Activated CD8-positive, alpha-beta memory T cell treated with anti-CD3 and anti-CD28 coated beads, Interleukin-2, amount 50 U/mL, for 24 hours (primary cell): Measurements from ENCODE around the gene MRPL41.
"Not testable (repeated sequence)": the region's sequence is repeated elsewhere in the genome, so short reads cannot be mapped to it uniquely, and the experiment has no call there.

Experiments used
- DNase-seq: peaks from one replicate; pipeline ENCODE4 v3.0.0-alpha.2; 2020; ENCODE audit errors: extremely low read depth

Gene MRPL41

DNA sequence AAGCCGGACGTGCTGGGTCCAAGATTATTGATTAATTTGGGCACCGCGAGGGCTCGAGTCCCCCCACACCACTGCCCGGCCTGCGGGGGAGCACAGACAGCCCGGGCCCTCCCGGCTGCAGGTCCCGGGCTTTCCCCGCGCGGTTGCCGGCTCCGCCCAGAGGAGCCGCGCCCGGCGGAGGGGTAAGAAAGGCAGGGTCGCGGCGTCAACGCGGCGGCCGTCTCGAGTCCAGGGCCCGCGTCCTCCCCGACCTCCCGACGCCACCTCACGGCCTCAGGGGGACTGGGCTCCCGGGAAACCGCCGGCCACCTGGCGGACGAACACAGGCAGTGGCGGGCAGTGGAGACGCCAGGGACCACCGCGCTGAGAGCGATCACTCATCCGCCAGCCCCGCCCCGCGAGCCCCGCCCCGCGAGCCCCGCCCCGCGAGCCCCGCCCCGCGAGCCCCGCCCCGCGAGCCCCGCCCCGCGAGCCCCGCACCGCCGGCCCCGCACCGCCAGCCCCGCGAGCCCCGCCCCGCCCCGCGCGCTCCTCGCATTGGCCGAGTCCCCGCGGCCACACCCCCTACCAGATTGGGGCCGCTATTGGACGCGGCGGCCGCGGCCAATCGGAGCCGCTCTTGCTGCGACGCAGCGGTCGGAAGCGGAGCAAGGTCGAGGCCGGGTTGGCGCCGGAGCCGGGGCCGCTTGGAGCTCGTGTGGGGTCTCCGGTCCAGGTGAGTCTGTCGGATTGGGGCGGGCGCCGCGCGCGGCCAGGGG, at the start of gene MRPL41:
Gene MRPL41 (plus strand): TSS at position 616 of the 758 bp plus-strand sequence. CDS start 203 bp downstream, outside the sequence.
- DNase-seq, result peak; percentile 63

DNA sequence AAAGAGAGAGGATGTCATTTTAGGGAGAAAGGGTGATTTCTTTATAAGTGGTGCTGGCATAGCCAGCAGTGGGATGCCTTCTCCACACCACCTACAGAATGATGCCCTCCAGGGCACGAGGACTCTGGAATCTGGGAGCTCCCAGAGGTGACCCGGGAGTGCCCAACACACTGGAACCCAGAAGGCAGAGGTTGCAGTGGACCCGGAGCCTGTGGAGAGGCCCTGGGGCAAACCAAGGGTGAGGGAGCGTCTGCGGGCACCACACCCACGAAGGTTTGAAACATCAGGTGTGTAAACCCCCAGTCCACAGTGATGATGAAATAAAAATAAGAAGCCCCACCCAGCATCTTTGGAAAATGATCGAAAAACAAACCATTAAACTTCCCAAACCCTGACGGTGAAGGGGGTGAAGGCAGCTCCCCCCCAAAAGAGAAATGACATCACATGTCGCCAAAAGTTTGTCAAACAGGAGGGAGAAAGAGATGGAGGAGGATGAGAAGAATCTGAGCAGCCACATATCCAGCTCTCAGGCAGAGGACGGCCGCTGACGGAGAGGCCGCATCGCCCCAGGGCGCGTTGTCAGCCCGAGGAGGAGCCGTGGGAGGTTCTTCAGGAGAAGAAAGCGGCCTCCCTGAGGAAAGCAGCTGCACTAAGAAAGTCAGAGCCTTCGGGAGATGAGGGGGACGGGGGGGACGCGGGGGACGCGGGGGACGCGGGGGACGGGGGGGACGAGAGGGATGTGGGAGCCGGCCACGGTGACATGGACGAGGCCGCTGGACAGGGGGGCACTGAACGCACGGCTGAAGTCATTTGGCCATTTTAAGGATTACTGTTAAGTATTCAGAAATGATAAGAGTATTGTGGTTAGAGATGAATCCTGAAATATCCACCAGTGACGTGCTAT, 49.4 kb upstream of the MRPL41 start:
- no peak for DNase-seq

DNA sequence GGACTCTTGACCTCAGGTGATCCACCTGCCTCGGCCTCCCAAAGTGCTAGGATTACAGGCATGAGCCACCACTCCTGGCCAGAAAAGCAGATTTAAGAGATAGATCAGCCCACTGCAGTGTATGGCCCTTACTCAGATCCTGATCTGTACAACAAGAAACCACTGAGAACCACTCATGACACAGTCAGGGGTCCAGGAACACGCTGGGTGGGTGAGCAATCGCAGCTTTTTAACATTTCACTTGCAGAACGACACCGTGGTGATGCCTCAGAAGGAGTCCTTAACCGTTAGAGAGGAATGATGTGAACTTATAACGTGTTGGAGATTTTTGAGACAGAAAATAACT, 47.3 kb upstream of the MRPL41 start:
- DNase-seq, result no peak

DNA sequence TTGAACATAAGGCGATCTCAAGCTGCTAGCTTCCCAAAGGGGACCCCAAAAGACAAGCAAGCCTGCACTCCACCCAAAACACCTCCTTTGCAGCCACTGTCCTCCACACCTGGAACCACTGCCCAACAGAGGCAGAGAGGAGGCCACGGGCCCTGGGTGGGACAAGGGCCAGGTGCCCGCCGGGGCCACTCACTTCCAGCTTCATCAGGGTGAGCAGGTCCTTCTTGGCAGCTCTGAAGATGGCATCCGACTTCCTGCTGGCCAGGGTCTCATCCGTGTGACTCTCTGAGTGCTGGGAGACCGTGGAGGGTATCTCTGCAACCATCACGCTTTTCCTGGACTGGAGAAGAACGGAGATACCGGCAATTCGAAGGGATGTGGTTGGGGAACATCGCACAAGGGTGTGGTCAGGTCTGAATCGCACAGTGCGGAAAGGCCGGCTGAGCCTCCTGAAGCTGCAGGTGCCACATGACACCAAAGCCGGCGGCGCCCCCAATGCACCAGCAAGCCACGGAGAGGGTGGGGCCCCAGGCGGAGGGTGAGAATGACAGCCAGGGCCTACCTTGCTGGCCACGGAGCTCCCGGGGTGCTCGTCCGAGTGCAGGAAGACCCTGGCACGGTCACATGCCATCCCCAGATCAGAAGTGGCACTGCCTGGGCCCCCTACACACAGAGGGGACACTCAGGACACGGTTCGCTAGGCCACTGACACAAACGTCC, 46.1 kb upstream of the MRPL41 start:
- no peak for DNase-seq

DNA sequence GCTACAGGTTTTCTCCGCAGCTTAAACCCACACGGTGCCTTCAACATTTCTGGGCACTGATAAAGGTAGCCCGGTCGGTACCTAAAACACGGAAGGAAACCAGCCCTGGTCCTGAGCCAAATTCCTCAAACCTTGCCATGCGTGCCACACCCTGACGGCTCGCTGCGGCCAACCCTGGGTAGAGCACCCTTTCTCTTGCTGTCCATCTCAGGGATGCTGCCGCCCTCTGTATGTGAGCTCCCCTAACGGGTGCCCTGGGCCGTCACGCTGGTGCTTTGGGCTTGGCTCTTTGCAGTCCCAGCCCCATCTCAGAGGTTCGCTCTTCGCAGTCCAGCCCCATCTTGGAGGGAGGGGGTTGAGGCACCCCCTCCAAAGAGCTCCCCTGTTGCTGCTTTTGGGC, 45.4 kb upstream of the MRPL41 start:
- no peak for DNase-seq

DNA sequence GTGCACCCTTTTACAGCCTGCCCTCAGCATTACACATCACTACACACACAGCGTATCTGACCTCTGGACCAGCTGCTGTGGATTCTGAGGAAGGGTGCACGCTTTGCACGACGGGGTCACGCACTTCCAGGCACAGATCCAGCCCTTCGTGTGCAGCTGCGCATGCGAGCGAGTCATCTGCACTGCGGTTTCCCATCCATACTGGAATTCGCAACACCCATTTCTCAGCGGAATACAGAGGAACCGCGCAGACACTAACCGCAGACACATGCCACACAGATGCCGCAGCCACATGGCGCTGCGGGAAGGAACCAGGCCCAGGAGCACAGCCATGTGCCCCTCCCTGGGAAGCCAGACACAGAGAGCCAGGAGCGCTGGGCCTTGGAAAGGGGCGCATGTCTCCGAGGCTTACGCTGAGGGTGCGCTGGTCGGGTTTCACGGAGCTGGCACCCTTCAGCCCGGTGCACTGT, 44.9 kb upstream of the MRPL41 start:
- no peak for DNase-seq

DNA sequence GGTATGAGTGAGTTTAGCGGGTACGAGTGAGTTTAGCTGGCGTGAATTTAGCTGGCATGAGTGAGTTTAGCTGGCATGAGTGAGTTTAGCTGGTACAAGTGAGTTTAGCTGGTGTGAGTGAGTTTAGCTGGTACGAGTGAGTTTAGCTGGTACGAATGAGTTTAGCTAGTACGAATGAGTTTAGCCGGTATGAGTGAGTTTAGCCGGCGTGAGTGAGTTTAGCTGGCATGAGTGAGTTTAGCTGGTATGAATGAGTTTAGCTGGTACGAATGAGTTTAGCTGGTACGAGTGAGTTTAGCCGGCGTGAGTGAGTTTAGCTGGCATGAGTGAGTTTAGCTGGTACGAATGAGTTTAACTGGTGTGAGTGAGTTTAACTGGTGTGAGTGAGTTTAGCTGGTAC, 42.5 kb upstream of the MRPL41 start:
- no peak for DNase-seq

DNA sequence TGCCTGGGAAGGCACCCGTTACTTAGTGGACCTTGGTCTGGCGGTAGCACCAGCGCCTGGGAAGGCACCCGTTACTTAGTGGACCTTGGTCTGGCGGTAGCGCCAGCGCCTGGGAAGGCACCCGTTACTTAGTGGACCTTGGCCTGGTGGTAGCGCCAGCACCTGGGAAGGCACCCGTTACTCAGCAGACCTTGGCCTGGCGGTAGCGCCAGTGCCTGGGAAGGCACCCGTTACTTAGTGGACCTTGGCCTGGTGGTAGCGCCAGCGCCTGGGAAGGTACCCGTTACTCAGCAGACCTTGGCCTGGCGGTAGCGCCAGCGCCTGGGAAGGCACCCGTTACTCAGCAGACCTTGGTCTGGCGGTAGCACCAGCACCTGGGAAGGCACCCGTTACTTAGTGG, 40.6 kb upstream of the MRPL41 start:
- not testable (repeated sequence) for DNase-seq

DNA sequence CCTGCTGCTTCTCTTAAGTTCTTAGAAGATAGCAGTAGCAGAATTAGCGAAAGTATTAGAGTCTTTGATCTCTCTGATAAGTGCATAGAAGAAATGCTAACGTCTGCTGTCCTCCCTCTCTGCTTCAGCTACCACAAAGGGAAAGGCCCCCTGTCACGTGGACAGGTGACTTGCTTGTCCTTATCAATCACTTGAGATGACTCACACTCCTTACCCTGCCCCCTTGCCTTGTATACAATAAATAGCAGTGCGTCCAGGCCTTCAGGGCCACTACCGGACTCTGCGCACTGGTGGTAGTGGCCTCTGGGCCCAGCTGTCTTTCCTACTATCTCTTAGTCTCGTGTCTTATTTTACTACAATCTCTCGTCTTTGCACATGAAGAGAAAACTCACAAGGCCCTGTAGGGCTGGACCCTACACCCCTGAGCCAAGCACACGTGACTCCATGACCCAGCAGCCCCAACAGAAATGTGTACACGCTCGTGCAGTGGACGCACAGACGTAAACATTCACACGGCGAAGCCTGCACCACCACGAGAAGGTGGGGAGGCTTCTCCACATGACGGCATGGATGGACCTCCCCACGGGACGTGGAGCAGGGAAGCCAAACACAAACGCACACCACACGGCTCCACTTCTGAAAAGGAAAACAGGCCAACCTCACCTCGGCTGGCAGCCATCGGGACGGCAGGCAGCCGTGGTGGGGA, 39.8 kb upstream of the MRPL41 start:
- DNase-seq, result no peak

DNA sequence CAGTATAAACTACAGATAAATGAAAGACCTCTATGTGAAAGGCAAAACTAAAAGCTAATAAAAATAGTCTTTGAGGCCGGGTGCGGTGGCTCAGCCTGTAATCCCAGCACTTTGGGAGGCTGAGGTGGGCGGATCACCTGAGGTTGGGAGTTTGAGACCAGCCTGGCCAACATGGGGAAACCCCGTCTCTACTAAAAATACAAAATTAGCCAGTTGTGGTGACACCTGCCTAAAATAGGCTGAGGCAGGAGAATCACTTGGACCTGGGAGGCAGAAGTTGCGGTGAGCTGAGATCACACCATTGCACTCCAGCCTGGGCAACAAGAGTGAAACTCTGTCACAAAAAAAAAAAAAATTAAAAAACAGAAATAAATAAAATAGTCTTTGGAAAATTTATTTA, 38.5 kb upstream of the MRPL41 start:
- DNase-seq, result not testable (repeated sequence)

DNA sequence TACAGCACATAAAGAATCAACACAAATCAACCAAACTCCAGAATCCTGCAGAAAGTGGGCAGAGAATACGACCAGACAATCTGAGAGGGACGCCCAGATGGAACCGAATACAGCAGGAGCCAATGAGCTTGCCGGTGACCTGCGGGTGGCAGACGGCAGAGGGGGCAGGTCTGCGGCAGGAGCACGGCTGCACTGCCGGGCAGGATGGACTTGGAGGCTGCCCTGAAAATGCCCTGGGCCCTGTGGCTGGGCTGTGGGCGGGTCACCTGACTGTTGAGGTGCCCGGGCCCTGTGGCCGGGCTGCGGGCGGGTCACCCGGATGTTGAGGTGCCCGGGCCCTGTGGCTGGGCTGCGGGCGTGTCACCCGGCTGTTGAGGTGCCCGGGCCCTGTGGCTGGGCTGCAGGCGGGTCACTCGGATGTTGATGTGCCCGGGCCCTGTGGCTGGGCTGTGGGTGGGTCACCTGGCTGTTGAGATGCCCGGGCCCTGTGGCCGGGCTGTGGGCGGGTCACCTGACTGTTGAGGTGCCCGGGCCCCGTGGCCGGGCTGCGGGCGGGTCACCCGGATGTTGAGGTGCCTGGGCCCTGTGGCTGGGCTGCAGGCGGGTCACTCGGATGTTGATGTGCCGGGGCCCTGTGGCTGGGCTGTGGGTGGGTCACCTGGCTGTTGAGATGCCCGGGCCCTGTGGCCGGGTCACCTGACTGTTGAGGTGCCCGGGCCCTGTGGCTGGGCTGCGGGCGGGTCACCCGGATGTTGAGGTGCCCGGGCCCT, 37.7 kb upstream of the MRPL41 start:
- DNase-seq, result not testable (repeated sequence)

DNA sequence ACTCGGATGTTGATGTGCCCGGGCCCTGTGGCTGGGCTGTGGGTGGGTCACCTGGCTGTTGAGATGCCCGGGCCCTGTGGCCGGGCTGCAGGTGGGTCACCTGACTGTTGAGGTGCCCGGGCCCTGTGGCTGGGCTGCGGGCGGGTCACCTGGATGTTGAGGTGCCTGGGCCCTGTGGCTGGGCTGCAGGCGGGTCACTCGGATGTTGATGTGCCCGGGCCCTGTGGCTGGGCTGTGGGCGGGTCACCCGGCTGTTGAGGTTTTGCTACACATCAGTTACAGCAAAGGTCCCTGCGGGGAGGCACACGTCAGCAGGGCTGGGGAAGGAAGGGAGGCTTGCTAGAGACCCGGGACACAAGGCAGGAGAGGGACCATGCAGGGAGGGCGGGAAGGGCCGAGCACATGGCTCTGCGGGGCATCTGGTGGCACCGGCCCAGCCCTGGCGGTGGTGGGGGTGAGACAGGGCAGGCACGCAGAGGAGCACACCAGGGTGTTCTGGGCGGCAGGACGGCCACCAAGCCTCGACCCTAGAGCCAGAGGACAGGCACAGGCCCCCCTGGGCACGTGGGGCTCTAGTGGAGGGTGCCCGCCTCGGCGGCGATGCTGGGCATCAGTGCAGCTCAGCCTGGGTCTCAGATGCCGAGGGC, 36.9 kb upstream of the MRPL41 start:
- no peak for DNase-seq

DNA sequence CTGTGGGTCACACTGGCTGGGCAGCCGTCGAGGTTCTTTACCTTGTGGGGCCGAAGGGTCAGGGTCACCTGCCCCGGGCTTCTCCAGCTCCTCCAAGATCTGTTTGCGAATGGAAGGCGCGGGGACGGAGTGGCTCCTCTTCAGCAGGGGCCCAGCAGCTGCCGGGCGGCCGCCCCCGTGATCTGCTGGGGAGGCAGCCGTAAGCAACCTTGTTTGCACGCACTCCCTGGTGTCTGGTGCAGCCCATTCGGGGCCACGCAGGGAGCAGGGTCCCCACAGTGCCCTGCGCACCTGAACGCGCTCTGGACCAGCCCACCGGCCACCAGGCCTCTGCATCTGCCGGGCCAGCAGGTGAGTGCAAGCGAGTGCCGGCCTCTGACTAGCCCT, 36.3 kb upstream of the MRPL41 start:
- no peak for DNase-seq

DNA sequence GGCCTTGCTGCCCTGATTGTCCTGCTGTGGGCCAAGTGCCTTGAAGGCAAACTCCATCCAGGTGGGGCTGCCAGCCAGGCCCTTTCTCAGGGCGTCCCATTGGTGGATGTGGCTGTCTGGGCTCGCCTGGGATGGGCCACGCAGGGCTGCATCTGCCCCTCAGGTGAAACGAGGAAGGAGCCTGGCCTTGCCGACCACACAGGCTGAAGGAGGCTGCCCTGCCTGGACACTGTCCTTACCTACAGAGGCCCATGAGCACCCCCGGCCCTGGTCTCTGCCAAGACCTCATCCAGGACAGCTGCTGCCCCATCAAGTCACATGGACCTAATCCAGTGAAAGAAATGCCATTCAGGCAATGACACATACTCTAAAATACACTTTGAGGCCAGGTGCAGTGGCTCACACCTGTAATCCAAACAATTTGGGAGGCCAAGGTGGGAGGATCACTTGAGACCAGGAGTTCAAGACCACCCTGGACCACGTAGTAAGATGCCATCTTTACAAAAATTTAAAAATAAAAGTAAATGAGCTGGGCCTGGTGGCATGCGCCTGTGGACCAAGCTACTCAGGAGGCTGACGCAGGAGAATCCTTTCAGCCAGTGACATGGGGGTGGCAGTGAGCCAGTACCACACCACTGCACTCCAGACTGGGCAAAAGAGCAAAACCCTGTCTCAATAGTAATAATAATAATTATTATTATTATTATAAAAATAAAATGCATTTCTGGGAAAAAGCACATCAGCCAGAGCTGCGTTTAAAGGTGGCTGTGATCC, 35.3 kb upstream of the MRPL41 start:
- DNase-seq, result no peak

DNA sequence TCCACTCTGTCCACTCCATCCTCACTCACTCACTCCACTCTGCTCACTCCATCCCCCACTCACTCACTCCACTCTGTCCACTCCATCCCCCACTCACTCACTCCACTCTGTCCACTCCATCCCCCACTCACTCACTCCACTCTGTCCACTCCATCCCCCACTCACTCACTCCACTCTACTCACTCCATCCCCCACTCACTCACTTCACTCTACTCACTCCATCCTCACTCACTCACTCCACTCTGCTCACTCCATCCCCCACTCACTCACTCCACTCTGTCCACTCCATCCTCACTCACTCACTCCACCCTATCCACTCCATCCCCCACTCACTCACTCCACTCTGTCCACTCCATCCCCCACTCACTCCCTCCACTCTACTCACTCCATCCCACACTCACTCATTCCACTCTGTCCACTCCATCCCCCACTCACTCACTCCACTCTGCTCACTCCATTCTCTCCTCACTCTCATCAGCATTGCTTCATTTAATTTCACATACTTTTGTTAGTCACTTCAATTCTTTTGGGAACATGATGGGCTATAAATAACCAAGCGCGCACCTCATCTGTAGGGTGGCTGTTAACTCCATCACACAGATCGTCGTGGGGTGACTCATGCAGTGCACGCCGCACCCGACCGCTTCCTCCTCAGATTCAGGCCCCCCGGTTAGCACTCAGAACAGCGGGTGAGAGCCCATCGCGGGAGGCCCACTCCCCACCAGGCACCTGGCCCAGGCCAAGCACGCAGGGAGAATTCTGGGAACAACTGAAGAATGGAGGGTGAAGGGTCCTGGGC, 32.8 kb upstream of the MRPL41 start:
- DNase-seq, result not testable (repeated sequence)

DNA sequence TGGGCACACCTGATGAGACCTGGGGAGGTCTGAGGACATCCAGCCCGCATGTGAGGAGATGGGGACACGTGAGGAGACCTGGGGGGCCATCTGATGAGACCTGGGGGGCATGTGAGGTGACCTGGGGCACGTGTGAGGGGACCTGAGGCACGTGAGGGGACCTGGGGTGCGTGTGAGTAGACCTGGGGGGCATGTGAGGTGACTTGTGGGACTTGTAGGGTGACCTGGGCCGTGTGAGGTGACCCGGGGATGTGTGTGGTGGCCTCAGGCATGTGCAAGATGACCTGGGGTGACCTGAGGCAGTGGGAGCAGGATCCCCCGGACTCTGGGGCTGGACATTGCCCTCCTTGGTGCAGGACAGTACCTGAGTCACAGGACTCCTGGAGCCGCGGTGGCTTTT, 32.1 kb upstream of the MRPL41 start:
- DNase-seq, result no peak

DNA sequence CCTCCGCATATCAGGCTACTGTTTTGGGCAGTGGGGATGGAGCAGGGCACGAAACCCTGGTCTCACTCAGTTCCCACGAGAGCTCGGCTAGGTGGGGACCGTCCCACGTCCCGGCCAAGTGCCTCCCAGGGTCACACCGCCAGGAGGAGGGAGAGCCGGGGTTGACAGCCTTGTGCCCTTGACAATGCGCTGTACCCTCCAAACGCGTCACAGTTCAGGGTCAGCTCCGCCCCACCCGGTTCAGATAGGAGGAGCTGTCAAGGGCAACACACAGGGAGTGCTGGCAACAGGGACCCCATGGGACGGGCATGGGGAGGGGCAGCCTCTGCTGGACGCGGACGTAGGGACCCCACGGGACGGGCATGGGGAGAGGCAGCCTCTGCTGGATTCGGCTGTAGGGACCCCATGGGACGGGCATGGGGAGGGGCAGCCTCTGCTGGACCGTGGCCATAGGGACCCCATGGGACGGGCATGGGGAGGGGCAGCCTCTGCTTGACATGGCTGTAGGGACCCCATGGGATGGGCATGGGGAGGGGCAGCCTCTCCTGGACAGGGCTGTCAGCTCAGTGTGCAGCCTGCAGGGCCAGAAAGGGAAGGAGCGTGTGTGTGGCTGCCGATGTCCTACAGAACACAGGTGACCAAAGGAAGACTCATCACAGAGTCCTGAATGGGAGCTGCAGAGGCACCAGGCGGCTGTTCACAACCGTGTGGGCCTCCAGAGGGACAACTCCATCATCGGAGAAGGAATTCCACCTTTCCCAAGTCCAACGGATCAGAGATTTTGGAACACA, 30.9 kb upstream of the MRPL41 start:
- DNase-seq, result no peak

DNA sequence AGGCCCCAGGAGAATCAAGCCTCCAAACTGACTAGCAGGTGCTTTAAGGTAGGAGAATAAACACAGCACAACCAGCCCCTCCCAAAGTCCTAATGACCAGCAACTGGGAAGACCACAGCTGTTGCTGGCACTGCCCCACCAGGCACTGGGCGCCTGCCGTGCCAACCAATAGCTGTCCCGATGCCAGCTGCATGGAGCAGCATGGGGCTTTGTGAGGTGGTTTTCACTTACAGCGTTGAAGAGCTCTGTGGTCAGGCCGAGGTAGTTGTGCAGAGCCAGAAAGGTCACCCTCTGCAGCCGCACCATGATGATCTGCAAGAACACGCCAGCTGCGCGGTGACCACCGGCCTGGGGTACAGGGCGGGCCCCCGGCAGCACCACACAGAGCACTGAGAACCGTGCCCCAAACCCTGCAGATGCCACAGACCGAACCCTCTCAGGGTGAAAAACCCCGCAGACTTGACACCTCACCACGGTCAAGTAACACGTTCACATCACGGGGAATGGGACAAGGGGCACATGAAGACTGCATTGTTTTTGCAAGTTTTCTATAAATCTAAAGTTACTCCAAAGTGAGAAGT, 30.2 kb upstream of the MRPL41 start:
- DNase-seq, result no peak
